Activated CD4-positive, alpha-beta memory T cell treated with anti-CD3 and anti-CD28 coated beads, Interleukin-2, amount 10 ng/mL, durations not matched to agents 7 days and 5 days (primary cell): ENCODE measurements around the gene MED17. TPM values are rescaled to one million over a fixed set of nuclear protein-coding genes. Genes with fewer than 3 reads are reported as not detected.

ENCODE experiments used
- CTCF ChIA-PET: fragments of 350-600 bp; sonication (Branson Sonifier 250); formaldehyde crosslinking; loops from one replicate; lab custom pipeline; 2021; ENCODE audit warnings: antibody characterized with exemption, inconsistent platforms; lab: Charles Lee
- POLR2A ChIA-PET: fragments of 350-600 bp; sonication (Branson Sonifier 250); formaldehyde crosslinking; loops from one replicate; lab custom pipeline; 2021; ENCODE audit warnings: antibody characterized with exemption; lab: Charles Lee
- DNase-seq: peaks from one replicate; pipeline ENCODE4 v3.0.0-alpha.2; 2020
- H3K27ac Mint-ChIP-seq: one replicate; pipeline ENCODE4 v1.8.0; 2021; ENCODE audit warnings: mild to moderate bottlenecking, mixed read lengths
- H3K27me3 Mint-ChIP-seq: one replicate; pipeline ENCODE4 v1.8.0; 2021; ENCODE audit warnings: mixed read lengths
- H3K36me3 Mint-ChIP-seq: one replicate; pipeline ENCODE4 v1.8.0; 2021; ENCODE audit warnings: low read depth, mixed read lengths
- H3K4me1 Mint-ChIP-seq: one replicate; pipeline ENCODE4 v1.8.0; 2021; ENCODE audit warnings: mixed read lengths
- H3K4me3 Mint-ChIP-seq: one replicate; pipeline ENCODE4 v1.8.0; 2021; ENCODE audit warnings: mild to moderate bottlenecking, mixed read lengths
- H3K9me3 Mint-ChIP-seq: one replicate; pipeline ENCODE4 v1.8.0; 2021; ENCODE audit warnings: mixed read lengths
- total RNA-seq, 2 experiments: library from RNA; stranded (reverse); gene quantifications; one replicate each; pipeline ENCODE4 v1.2.3, GENCODE V29; 2021

Gene MED17, protein sequence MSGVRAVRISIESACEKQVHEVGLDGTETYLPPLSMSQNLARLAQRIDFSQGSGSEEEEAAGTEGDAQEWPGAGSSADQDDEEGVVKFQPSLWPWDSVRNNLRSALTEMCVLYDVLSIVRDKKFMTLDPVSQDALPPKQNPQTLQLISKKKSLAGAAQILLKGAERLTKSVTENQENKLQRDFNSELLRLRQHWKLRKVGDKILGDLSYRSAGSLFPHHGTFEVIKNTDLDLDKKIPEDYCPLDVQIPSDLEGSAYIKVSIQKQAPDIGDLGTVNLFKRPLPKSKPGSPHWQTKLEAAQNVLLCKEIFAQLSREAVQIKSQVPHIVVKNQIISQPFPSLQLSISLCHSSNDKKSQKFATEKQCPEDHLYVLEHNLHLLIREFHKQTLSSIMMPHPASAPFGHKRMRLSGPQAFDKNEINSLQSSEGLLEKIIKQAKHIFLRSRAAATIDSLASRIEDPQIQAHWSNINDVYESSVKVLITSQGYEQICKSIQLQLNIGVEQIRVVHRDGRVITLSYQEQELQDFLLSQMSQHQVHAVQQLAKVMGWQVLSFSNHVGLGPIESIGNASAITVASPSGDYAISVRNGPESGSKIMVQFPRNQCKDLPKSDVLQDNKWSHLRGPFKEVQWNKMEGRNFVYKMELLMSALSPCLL
- total RNA-seq, result 10 to 100 TPM; 40.6 to 42.9 TPM

- CTCF ChIA-PET, result interaction anchor here (0.8 to 3.8 kb wide), 8 partner anchors 16 to 344 kb away, joined by 3 to 47 read pairs (median 4); partner anchors contain the start of genes C11orf54, CEP295, PANX1 and TAF1D
- H3K27me3 Mint-ChIP-seq, result no peaks in the 10 kb centered on the region
- peak; percentile 91 for DNase-seq
- H3K27ac Mint-ChIP-seq, result peak within 1 kb of the TSS; percentile 90
- POLR2A ChIA-PET, result interaction anchor here (0.7 to 9.1 kb wide), 28 partner anchors 8 to 1310 kb away, joined by 3 to 325 read pairs (median 5); partner anchors contain the start of genes ANKRD49, C11orf54, CEP295 and FUT4
- peaks cover 51% of the 10 kb centered on the region for H3K36me3 Mint-ChIP-seq
- peaks cover 50% of the 10 kb centered on the region for H3K4me1 Mint-ChIP-seq
- no peaks in the 10 kb centered on the region for H3K9me3 Mint-ChIP-seq
- peak within 1 kb of the TSS; percentile 97 for H3K4me3 Mint-ChIP-seq
These were observed at the start of gene MED17 for GRCh38 chr11:93784145-93784934. TSS of gene MED17 (plus strand) at chr11:93784282. CDS start at chr11:93784514, 232 bp downstream.

- Mint-ChIP-seq H3K4me3 (peak overlapping the region; percentile 9), H3K27ac (peak overlapping the region; percentile 51), H3K4me1 (peaks cover 79% of the 10 kb centered on the region), H3K27me3 (no peaks in the 10 kb centered on the region), H3K36me3 (peaks cover 91% of the 10 kb centered on the region), H3K9me3 (no peaks in the 10 kb centered on the region)
- CTCF ChIA-PET, result no interaction called here
- DNase-seq, result no peak
- POLR2A ChIA-PET, result interaction anchor here (9.6 kb wide), 1 partner anchor 48 kb away, joined by 325 read pairs; the partner anchor contains the start of gene MED17
These were observed 49.5 kb upstream of the MED17 start for GRCh38 chr11:93734427-93735222.

DNA sequence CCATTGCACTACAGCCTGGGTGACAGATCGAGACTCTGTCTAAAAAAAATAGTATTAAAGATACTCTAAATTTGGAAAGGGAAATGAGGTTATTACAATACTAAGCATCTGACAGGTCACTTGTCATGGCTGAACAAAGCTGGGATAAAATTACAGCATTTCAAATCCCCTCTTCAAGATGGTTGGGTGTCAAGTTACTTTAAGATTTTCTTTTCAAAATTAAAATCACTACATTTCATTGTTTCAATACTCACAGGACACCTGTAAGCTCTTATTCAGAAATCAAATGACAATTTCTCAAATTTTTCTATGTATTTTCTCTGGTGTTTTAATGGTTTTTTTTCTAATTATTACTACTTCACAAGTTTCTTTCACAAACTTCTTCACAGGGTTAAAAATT, 48.5 kb upstream of the MED17 start:
- H3K9me3 Mint-ChIP-seq, result no peaks in the 10 kb centered on the region
- H3K4me3 Mint-ChIP-seq, result no peak overlapping the region
- DNase-seq, result no peak
- H3K27ac Mint-ChIP-seq, result peak overlapping the region; percentile 17
- H3K36me3 Mint-ChIP-seq, result peaks cover 89% of the 10 kb centered on the region
- no peaks in the 10 kb centered on the region for H3K27me3 Mint-ChIP-seq
- ChIA-PET CTCF (no interaction called here), POLR2A (interaction anchor here (0.8 to 9.6 kb wide), 6 partner anchors 9 to 58 kb away, joined by 3 to 325 read pairs (median 4); partner anchors contain the start of gene MED17)
- H3K4me1 Mint-ChIP-seq, result peaks cover 81% of the 10 kb centered on the region

GRCh38 chr11:93736129-93736528, 48.0 kb upstream of the MED17 start:
- Mint-ChIP-seq H3K36me3 (peaks cover 94% of the 10 kb centered on the region), H3K9me3 (no peaks in the 10 kb centered on the region), H3K4me1 (peaks cover 81% of the 10 kb centered on the region), H3K27me3 (no peaks in the 10 kb centered on the region), H3K27ac (peak overlapping the region; percentile 17), H3K4me3 (no peak overlapping the region)
- DNase-seq, result no peak
- POLR2A ChIA-PET, result interaction anchor here (0.8 to 9.6 kb wide), 6 partner anchors 9 to 59 kb away, joined by 3 to 325 read pairs (median 4); partner anchors contain the start of gene MED17
- CTCF ChIA-PET, result no interaction called here

DNA sequence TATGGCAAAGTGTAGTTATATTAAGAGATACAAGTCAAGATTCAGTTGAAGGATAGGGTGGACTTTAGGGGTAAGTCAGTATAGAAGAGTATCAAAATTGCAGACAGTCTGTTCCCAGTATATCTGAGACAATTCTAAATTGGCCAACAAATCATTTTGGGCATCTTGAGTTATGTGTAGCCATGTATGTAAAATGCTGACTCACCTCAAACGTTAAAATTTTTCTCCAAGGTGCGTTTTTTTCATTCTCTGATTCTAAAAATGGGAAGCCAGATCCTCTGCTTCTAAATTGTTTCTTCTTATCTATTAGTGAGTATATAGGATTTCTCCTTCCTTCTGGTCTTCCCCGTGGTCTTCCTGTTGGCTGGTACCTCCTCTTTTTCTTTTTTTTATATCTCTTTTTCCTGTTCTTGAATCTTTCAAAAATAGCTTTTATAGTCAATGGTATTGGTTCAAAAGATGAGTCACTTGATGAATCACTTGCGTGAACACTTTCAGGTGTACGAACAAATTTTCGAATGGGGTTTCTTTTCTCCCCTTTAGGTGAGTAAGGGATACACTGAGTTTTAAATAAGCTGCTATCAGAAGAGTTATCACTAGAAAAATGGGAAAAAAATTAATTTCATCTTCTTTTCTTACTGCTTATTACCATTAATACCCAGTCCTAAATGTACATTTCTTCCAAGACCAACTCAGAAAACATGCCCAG, 46.0 kb upstream of the MED17 start:
- H3K36me3 Mint-ChIP-seq, result peaks cover 88% of the 10 kb centered on the region

DNA sequence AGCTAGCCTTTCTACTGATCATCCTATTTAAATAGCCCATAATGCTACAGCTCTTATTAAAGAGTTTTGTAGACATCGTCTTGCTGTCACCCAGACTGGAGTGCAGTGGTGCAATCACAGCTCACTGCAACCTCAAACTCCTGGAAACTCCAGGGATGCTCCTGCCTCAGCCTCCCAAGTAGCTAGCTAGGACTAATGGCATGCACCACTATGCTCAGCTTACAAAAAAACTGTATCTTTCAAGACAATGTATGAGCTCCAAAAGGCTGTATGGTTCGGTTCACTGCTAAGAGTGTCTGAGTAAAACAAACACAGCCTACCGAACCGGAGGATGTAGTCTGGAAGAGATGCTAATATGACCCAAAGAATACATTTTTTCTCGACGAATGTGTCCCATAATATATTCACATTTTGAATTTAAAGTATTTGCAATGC, 45.4 kb upstream of the MED17 start:
- DNase-seq, result no peak
- ChIA-PET CTCF (interaction anchor here (0.7 to 5.0 kb wide), 3 partner anchors 44 to 767 kb away, joined by 3 to 47 read pairs (median 3); partner anchors contain the start of gene MED17), POLR2A (interaction anchor here (0.6 to 9.6 kb wide), 14 partner anchors 8 to 1505 kb away, joined by 3 to 325 read pairs (median 4); partner anchors contain the start of genes CEP295 and MED17)
- Mint-ChIP-seq H3K27ac (peak overlapping the region; percentile 98), H3K9me3 (no peaks in the 10 kb centered on the region), H3K36me3 (peaks cover 82% of the 10 kb centered on the region), H3K4me3 (peak overlapping the region; percentile 99), H3K4me1 (peaks cover 69% of the 10 kb centered on the region), H3K27me3 (no peaks in the 10 kb centered on the region)

More for the DNA sequence above, 46.0 kb upstream of the MED17 start:
- H3K27me3 Mint-ChIP-seq, result no peaks in the 10 kb centered on the region
- no peak for DNase-seq
- peaks cover 73% of the 10 kb centered on the region for H3K4me1 Mint-ChIP-seq
- CTCF ChIA-PET, result interaction anchor here (0.7 to 5.0 kb wide), 3 partner anchors 45 to 767 kb away, joined by 3 to 47 read pairs (median 3); partner anchors contain the start of gene MED17
- POLR2A ChIA-PET, result interaction anchor here (0.7 to 9.6 kb wide), 11 partner anchors 7 to 76 kb away, joined by 3 to 325 read pairs (median 5); partner anchors contain the start of genes CEP295 and MED17
- H3K4me3 Mint-ChIP-seq, result peak overlapping the region; percentile 99
- H3K27ac Mint-ChIP-seq, result peak overlapping the region; percentile 98
- no peaks in the 10 kb centered on the region for H3K9me3 Mint-ChIP-seq

DNA sequence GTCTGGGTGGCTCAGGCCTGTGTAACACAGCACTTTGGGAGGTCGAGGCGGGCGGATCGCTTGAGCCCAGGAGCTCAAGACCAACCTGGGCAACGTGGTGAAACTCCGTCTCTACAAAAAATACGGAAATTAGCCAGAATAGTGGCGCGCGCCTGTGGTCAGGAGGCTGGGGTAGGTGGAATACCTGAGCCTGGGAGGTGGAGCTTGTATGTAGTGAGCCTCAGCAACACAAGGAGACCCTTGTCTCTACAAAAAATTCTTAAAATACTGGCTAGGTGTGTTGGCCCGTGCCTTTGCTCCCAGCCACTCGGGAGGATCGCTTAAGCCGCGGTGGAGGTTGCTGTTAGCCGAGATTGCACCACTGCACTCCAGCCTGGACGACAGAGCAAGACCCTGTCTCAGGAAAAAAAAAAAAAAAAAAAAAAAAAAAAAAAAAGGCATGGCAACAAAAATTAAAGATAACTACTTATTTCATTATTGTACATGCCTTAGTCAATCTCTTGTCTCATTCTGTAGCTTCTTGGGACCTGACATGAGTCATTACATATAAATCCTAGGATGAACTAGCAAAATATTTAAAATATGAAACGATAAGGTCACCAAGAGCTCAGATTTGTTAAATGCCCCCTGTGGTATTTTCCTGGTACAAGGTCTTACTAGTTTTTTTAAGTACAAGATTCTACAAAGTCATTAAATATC, 43.9 kb upstream of the MED17 start:
- ChIA-PET CTCF (interaction anchor here (0.7 to 5.0 kb wide), 6 partner anchors 14 to 1095 kb away, joined by 3 to 47 read pairs (median 7); partner anchors contain the start of gene MED17), POLR2A (interaction anchor here (0.5 to 9.6 kb wide), 23 partner anchors 9 to 1327 kb away, joined by 3 to 325 read pairs (median 9); partner anchors contain the start of genes CEP295, MED17, PANX1 and SLC36A4)
- peak; percentile 35 for DNase-seq
- no peaks in the 10 kb centered on the region for H3K9me3 Mint-ChIP-seq
- H3K4me3 Mint-ChIP-seq, result peak overlapping the region; percentile 99
- peak overlapping the region; percentile 98 for H3K27ac Mint-ChIP-seq
- peaks cover 70% of the 10 kb centered on the region for H3K36me3 Mint-ChIP-seq
- no peaks in the 10 kb centered on the region for H3K27me3 Mint-ChIP-seq
- peaks cover 60% of the 10 kb centered on the region for H3K4me1 Mint-ChIP-seq

GRCh38 chr11:93740730-93741093, 43.4 kb upstream of the MED17 start:
- DNase-seq, result peak; percentile 67
- CTCF ChIA-PET, result interaction anchor here (0.6 to 5.0 kb wide), 6 partner anchors 14 to 545 kb away, joined by 3 to 47 read pairs (median 7); partner anchors contain the start of gene MED17
- no peaks in the 10 kb centered on the region for H3K27me3 Mint-ChIP-seq
- H3K27ac Mint-ChIP-seq, result peak overlapping the region; percentile 98
- POLR2A ChIA-PET, result interaction anchor here (0.6 to 9.6 kb wide), 30 partner anchors 10 to 1326 kb away, joined by 3 to 325 read pairs (median 5); partner anchors contain the start of genes ANKRD49, CEP295, MED17 and PANX1
- no peaks in the 10 kb centered on the region for H3K9me3 Mint-ChIP-seq
- H3K4me3 Mint-ChIP-seq, result peak overlapping the region; percentile 99
- peaks cover 65% of the 10 kb centered on the region for H3K36me3 Mint-ChIP-seq
- H3K4me1 Mint-ChIP-seq, result peaks cover 56% of the 10 kb centered on the region

- Mint-ChIP-seq H3K27ac (peak within 1 kb of the TSS; percentile 98), H3K4me1 (peaks cover 50% of the 10 kb centered on the region), H3K4me3 (peak within 1 kb of the TSS; percentile 99), H3K9me3 (no peaks in the 10 kb centered on the region), H3K27me3 (no peaks in the 10 kb centered on the region), H3K36me3 (peaks cover 59% of the 10 kb centered on the region)
- peak; percentile 98 for DNase-seq
- ChIA-PET POLR2A (interaction anchor here (0.6 to 9.6 kb wide), 37 partner anchors 9 to 1326 kb away, joined by 3 to 325 read pairs (median 4); partner anchors contain the start of genes ANKRD49, CEP295, FUT4 and MED17), CTCF (interaction anchor here (0.6 to 5.0 kb wide), 8 partner anchors 13 to 545 kb away, joined by 3 to 47 read pairs (median 4); partner anchors contain the start of gene MED17)
These were observed 42.8 kb upstream of the MED17 start, which contains the start of the genes C11orf54 and TAF1D for GRCh38 chr11:93741094-93741881. TSS of gene C11orf54 (plus strand) at chr11:93741672. CDS start at chr11:93747394, 5,722 bp downstream. TSS of gene TAF1D (minus strand) at chr11:93741495. CDS start at chr11:93739304, 2,191 bp downstream.
